ENCODE data around the gene EPHA5. TPM values are rescaled to one million over a fixed set of nuclear protein-coding genes. Genes with fewer than 3 reads are reported as not detected.
"Not testable (repeated sequence)": the region's sequence is repeated elsewhere in the genome, so short reads cannot be mapped to it uniquely, and the experiment has no call there.

Gene EPHA5
- total RNA-seq, 1 experiment from 2014 or later = 15.2 TPM

- Histone ChIP-seq H3K36me3 (peaks cover 31% of the 10 kb centered on the region), H3K27me3 (no peaks in the 10 kb centered on the region), H3K9me3 (no peaks in the 10 kb centered on the region), H3K4me3 (no peak overlapping the region)
- DNase-seq = peak; percentile 17
These were observed 303.0 kb downstream of the EPHA5 start for GRCh38 chr4:65367306-65367705.

DNA sequence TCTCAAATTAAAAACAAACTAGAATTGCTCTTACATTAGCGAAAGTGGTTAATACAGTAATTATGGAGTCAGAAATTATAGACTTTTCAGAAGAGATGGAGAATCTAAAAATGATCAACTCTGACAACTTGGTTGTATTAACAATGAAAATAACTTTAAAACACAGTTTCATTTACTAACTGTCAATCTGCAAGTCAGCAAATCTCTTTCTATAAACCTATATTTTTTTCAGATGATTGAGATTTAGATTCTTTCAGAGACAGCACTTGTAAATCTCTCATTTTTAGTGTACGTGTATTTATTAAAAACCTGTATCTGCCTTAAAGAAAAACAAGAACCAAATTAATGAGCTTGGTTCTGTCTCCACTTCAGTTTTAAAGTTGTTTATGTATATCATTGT is 311.4 kb downstream of the EPHA5 start:
- H3K9me3 ChIP-seq = no peaks in the 10 kb centered on the region
- no peaks in the 10 kb centered on the region for H3K27me3 ChIP-seq
- no peak overlapping the region for H3K4me3 ChIP-seq
- peaks cover 22% of the 10 kb centered on the region for H3K36me3 ChIP-seq
- no peak for DNase-seq

DNA sequence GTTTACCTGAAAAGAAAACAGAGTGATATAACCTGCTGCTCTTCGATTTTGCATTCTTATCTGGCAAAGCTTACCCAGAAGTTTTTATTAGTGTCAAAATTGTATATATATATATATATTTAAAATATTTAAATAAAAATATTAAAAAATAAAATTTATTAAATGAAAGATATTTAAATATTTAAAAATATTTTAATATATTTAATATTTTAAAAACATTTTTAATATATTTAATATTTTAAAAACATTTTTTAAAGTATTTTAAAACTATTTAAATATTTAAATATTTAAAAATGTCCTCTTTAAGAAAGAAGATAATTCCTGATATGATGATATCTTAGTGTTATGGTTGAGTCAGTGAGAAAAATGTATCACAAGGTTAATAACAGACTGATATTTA is 317.2 kb downstream of the EPHA5 start:
- Histone ChIP-seq H3K27me3 (no peaks in the 10 kb centered on the region), H3K36me3 (peaks cover 26% of the 10 kb centered on the region), H3K4me3 (no peak overlapping the region), H3K9me3 (no peaks in the 10 kb centered on the region)
- no peak for DNase-seq

- Histone ChIP-seq H3K36me3 (peaks cover 16% of the 10 kb centered on the region), H3K9me3 (no peaks in the 10 kb centered on the region), H3K4me3 (no peak overlapping the region), H3K27me3 (no peaks in the 10 kb centered on the region)
- DNase-seq = no peak
These were observed 325.9 kb downstream of the EPHA5 start for GRCh38 chr4:65344278-65344825.

- no peak overlapping the region for H3K4me3 ChIP-seq
- DNase-seq = no peak
- H3K9me3 ChIP-seq = no peaks in the 10 kb centered on the region
- no peaks in the 10 kb centered on the region for H3K27me3 ChIP-seq
- peaks cover 11% of the 10 kb centered on the region for H3K36me3 ChIP-seq
These were observed 326.9 kb downstream of the EPHA5 start for GRCh38 chr4:65343342-65343741.

GRCh38 chr4:65341557-65341956 is 328.7 kb downstream of the EPHA5 start:
- DNase-seq = no peak
- Histone ChIP-seq H3K9me3 (no peaks in the 10 kb centered on the region), H3K27me3 (no peaks in the 10 kb centered on the region), H3K4me3 (no peak overlapping the region), H3K36me3 (peaks cover 5% of the 10 kb centered on the region)

GRCh38 chr4:65340382-65341109 is 329.7 kb downstream of the EPHA5 start:
- no peak for DNase-seq
- peaks cover 5% of the 10 kb centered on the region for H3K36me3 ChIP-seq
- H3K27me3 ChIP-seq = no peaks in the 10 kb centered on the region
- H3K4me3 ChIP-seq = no peak overlapping the region
- H3K9me3 ChIP-seq = no peaks in the 10 kb centered on the region

GRCh38 chr4:65337371-65337770 is 332.9 kb downstream of the EPHA5 start:
- H3K27me3 ChIP-seq = no peaks in the 10 kb centered on the region
- no peaks in the 10 kb centered on the region for H3K9me3 ChIP-seq
- no peak overlapping the region for H3K4me3 ChIP-seq
- peaks cover 7% of the 10 kb centered on the region for H3K36me3 ChIP-seq
- DNase-seq = no peak

DNA sequence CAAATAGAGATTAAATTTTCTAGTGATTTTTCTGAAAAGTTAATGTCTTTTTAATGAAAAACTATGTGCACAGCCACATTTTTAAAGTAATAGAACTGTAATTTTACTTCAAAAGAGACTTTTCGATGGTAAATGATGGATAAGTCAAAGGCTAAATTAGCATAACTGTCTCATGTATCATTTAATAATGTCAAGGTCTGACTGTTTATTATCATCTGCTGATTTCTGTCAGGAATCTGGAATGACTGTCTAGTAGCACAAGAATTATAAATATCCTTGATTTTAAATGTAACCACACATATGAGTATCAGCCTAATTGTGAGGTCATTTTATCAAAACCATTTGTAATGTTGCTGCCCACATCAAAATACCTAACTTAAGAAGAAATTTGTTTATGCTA is 333.8 kb downstream of the EPHA5 start:
- no peaks in the 10 kb centered on the region for H3K27me3 ChIP-seq
- DNase-seq = no peak
- H3K36me3 ChIP-seq = peaks cover 7% of the 10 kb centered on the region
- no peak overlapping the region for H3K4me3 ChIP-seq
- H3K9me3 ChIP-seq = no peaks in the 10 kb centered on the region

DNA sequence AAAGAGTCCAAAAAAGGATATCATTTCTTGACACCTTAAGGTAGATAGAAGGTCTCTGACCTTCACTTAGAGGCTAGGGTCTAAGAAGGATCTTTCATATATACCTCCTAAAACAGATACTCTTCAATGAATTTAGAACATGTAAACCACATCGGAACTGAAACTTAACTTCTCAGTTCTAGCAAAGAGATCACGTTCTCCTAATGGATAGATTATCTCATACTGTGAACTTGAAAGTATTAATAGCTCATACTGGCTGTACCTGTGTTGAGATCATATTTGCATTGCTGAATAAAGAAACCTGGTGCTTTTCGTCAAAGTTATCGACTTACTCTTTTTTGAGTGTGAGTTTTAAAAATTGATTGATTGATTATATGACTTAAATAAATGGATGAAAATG is 353.8 kb downstream of the EPHA5 start:
- Histone ChIP-seq H3K27me3 (no peaks in the 10 kb centered on the region), H3K4me3 (no peak overlapping the region), H3K36me3 (no peaks in the 10 kb centered on the region; the same call in 1 of the 2 replicates), H3K9me3 (no peaks in the 10 kb centered on the region)
- no peak for DNase-seq

DNA sequence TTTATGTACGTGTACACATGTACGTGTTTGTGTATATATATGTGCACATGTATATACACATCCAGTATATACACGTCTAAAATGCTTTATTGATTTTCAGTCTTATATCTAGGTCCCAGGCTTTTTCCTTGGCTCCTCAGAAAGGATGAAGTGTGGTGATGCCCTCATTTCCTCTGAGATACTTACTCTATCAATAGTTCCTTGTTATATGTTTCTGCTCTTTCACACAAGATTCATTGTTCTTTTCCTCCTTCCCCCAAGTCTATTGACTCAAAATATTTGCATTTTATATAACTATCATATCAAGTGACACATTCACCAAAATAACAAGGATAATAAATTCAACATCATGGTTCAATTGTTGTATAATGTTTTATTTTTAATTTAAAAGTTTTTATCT is 359.2 kb downstream of the EPHA5 start:
- H3K4me3 ChIP-seq = no peak overlapping the region
- DNase-seq = no peak
- no peaks in the 10 kb centered on the region for H3K9me3 ChIP-seq
- no peaks in the 10 kb centered on the region for H3K27me3 ChIP-seq
- H3K36me3 ChIP-seq = no peaks in the 10 kb centered on the region

DNA sequence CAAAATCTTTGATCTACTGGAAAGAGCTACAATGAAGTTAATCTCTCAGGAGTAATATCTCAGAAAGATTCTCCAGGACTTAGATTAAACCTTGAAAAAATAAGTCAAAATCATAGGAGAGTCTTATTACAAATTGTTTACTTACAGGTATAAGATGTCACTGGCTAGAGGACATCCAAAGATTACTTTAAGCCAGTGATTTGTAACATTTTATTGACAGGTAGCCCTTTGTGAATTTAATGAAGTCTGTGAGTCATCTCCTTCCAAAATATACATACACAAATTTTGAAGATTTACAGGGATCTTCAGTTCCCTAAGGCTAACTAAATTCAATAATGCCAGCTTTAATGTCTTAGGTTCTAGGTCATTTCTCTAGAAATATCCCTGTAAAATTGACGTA is 359.7 kb downstream of the EPHA5 start:
- no peaks in the 10 kb centered on the region for H3K27me3 ChIP-seq
- H3K36me3 ChIP-seq = no peaks in the 10 kb centered on the region
- H3K9me3 ChIP-seq = no peaks in the 10 kb centered on the region
- DNase-seq = no peak
- no peak overlapping the region for H3K4me3 ChIP-seq

GRCh38 chr4:65308626-65309025 is 361.7 kb downstream of the EPHA5 start:
- H3K9me3 ChIP-seq, H3K27me3 ChIP-seq, H3K36me3 ChIP-seq, DNase-seq, H3K4me3 ChIP-seq: not testable (repeated sequence)

GRCh38 chr4:65302145-65302544 is 368.1 kb downstream of the EPHA5 start:
- DNase-seq = no peak
- no peak overlapping the region for H3K4me3 ChIP-seq
- no peaks in the 10 kb centered on the region for H3K27me3 ChIP-seq
- H3K36me3 ChIP-seq = no peaks in the 10 kb centered on the region
- H3K9me3 ChIP-seq = no peaks in the 10 kb centered on the region

- Histone ChIP-seq H3K9me3 (no peaks in the 10 kb centered on the region), H3K4me3 (no peak overlapping the region), H3K36me3 (no peaks in the 10 kb centered on the region), H3K27me3 (no peaks in the 10 kb centered on the region)
- no peak for DNase-seq
These were observed 374.0 kb downstream of the EPHA5 start for GRCh38 chr4:65296246-65296645.

DNA sequence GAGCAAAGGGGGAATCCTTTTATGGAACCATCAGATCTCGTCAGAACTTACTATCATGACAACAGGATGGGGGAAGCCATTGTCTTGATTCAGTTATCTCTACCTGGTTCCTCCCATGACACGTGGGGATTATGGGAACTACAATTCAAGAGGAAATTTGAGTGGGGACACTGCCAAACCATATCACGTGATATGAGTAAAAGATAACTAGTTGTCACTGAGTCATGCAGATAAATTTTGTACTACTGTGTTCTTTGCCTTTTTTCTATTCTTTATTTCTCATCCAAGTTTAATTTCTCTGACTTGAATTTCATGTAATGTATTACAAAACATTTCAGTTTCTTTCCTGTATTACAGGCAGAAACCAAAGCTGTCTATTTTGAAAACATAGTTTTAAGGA is 383.2 kb downstream of the EPHA5 start:
- Histone ChIP-seq H3K27me3 (no peaks in the 10 kb centered on the region), H3K36me3 (no peaks in the 10 kb centered on the region), H3K9me3 (no peaks in the 10 kb centered on the region), H3K4me3 (no peak overlapping the region)
- no peak for DNase-seq
